ENCODE results near the gene SPON1.
"Not testable (repeated sequence)": the region's sequence is repeated elsewhere in the genome, so short reads cannot be mapped to it uniquely, and the experiment has no call there.

Gene SPON1

DNA sequence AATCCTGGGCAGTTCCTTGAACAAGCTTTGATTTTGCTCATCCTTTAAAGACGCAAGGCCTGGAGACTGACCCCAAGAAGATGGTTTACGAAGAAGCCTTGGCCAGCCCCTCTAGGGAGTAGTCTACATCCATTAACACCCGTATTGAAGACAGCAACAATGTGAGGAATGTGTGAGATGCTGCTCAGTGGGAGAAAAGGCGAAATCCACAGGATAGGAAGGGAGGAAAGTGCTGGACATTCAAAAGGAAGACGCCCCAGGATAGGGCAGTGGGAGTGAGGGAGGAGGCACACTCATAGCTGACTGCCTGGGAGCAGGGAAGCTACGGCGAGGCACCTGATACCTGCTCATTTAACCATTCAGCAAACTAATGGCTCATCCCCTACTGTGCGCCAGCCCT is 282.4 kb downstream of the SPON1 start:
- DNase-seq (ENCODE audit: low read depth in 2 of 2), result no peak

DNA sequence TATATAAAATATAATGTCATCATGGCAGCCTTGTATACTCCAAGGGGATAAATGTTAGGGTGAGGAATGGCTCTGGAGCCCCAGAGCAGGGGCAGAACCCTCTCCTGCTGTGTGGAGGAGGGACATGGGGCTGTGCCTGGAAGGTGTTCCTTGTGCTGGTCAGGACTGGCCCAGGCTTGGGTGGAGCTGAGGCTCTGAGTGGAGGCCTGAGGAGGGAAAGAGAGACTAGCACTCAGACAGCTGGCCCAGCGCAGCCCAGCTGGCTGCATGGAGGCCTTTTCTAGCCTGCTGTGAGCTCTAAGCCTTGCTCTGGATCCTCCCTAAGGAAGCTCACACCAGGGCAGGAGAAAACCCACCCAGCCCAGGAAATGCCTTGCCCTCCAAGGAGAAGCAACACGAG is 282.9 kb downstream of the SPON1 start:
- no peak for DNase-seq (ENCODE audit: low read depth in 2 of 2)

DNA sequence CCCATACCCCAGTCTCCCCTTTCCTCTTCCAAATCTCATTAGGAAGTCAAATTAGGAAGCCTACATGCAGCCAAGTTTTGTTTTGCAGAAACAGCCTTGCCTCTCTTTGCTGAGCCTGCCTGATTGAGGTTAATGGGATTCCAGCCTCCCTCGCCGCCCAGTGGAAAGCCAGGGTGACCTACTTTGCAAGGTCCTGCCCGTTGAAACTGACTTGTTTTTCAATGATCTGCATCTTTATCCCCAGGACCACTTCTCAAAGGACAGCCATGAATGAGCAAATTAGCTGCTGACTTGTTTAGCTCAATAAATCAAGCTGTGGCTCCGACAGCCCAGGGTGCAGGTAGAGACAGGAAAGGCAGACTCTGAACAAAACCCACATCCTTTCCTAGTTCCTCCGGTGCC is 286.1 kb downstream of the SPON1 start:
- no peak for DNase-seq (ENCODE audit: low read depth in 2 of 2)

DNA sequence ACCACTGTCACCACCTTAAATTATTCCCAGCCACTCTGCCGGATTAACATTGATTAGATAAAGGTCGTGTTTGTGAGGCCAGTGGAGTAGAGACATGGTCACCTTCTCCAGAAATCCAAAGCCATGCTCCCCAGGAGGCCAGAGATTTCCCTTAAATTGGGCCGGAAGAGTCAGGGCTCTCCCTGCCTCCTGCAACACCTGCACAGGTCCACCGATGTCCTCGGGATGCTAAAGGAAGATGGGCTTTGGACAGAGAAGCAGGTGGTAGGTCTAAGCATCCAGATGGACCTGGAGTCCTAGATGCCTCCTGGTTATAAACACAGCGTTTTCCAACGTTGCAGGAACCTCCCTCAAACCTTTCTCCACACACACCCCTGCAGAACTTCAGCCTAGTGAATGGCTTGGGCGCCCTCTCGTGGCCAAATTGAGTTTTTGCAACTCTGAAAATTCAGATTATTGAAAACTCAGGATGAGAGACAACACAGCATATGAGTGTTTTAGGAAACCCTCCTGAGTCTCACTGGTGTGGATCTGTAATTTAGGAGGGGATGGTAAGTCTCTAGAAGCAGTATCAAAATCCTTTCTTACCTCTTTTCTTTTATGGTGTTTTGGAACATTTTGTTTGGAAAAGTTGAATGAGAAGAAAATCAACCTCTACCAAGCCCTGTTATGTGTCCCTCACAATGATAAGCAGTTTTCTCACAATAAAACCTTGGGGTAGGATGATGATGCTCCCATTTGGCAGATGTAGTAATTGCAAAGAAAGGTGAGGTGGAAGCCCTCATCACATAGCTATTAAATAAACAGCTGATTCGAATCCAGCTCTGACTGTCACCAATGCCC is 286.8 kb downstream of the SPON1 start:
- DNase-seq (ENCODE audit: low read depth in 2 of 2), result peak; percentile 60 to 69

DNA sequence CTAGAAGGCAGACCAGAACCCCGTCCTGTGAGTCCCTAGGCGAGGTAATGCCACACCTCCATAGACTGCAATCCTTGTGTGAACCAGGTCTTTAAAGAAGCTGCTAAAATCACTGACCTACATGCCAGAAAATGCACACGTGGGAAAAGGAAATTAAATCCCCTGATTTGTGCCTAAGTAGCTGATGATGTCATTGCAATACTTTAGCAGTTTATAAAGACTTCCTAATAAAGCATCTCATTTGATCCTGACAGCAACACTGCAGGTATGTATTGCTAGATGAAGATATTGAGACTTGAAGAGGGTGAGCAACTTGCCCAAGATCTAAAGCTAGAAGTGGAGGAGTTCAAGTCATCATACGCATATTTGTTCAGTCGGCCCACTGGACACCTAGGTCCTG is 289.2 kb downstream of the SPON1 start:
- no peak for DNase-seq (ENCODE audit: low read depth in 2 of 2)

DNA sequence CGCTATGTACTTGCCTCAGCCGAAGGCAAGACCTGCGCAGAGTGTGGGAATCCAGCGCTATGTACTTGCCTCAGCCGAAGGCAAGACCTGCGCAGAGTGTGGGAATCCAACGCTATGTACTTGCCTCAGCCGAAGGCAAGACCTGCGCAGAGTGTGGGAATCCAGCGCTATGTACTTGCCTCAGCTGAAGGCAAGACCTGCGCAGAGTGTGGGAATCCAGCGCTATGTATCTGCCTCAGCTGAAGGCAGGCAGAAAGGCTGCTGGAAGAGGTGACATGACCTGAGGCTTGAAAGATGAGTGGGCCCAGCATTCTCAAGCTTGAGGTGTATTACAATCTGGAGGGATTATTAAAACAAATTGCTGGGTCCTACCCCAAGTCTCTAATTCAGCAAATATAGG is 290.0 kb downstream of the SPON1 start:
- not testable (repeated sequence) for DNase-seq (ENCODE audit: low read depth in 2 of 2)

DNA sequence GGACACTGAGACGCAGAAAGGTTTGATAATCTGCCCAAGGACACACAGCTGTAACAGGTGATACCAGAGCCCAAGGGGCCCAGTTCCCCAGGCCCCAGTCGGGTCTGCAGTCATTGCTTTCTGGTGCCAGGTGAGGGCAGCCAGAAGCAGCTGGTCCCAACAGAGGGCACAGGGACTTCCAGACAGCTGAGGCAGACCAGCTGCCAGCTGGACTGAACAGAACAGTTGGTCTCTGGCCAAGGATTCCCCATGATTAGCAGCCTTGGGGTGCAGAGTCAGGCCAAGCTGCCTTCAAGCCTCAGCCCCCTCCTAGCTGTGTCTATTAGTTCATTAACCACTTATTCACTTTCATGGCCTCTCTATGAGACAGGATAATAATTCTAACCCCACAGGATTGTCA is 290.9 kb downstream of the SPON1 start:
- no peak for DNase-seq (ENCODE audit: low read depth in 2 of 2)

DNA sequence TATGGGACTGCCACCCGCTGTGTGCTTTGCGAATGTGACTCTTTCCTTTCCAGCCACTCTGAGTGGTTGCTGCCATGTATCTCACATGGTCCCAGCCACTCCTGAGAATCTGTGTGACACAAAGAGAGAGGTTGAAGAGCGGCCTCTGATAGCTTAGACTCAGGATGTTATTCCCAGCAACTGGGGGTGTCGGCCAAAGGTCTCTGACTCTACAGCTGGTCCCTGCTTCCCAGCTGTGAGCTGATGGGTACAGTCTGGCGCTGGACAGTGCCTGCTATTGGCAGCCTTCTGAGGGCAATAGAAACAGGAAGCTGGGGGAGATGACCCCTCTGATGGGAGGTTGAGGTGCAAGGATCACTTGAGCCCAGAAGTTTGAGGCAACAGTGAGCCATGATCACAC is 291.3 kb downstream of the SPON1 start:
- no peak for DNase-seq (ENCODE audit: low read depth in 2 of 2)

DNA sequence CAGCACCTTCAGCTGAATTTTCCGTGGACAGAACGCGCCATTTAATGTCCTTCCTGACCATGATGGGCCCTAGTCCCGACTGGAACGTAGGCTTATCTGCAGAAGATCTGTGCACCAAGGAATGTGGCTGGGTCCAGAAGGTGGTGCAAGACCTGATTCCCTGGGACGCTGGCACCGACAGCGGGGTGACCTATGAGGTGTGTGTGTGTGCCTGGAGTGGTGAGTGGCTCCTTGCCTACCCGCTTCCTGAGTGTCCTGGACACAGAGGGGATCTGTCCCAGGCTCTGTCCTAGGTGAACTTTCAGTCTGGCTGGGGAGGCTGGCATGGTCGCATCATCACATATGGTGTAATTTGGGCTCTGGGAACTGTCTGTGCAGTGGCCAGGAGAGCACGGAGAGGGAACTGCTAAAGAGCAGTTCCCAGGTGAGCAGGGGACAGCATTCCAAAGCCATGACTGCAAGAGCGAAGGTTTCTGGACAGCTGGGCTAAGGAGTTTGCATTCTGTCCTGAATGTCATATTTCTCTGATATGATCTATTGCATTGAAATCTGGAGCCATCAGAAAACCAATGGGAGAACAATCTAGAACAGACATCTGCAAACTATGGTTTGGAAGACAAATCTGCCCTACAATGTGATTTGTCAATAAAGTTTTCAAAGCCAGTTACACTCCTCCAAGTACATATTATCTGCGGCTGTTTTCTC is 292.2 kb downstream of the SPON1 start:
- no peak for DNase-seq (ENCODE audit: low read depth in 2 of 2)

DNA sequence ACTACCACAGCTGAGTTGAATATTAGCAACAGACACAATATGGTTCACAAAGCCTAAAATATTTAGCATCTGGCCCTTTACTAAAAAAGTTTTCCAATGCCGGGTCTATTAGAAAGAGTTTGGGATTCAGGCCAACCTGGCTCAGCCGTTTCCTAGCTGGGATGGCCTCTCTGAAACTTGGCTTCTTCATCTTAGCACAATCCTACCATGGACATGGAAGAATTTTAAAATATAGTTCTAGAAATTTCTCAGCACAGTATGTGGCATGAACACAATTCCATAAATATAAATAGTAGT is 292.7 kb downstream of the SPON1 start:
- DNase-seq (ENCODE audit: low read depth in 2 of 2), result no peak

DNA sequence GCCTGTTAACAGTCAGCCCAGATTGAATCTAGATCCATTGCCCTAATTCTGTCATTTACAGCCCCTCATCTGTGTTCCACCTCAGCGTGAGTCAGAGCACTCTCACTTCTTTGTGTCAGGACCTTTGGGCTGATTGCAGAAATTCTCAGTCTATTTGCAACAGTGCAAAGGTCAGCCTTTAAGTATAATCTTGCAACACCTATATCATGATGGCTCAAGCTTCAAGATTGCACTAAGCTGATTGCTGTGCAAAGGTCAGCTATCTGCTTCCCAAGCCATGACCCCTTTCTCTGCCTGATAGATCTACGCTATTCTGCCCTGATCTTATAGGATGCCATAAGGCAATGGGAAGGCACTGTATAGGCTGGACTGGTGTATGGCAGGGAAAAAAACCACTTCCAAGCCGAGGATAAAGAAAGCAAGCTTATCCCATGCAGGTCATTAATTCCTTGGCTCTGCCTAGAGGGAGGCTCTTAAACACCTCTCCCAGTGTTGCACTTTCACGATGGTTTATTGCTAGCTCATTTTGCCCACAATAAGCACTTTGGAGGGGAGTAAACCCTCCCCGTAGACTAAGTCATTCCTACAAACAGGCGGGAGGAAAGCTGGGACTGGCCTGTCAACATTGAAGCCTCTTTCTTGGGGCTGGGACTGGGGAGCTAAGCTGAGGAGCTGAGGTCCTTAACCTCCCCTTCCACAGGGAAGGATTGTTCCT is 295.9 kb downstream of the SPON1 start:
- DNase-seq (ENCODE audit: low read depth in 2 of 2), result no peak

DNA sequence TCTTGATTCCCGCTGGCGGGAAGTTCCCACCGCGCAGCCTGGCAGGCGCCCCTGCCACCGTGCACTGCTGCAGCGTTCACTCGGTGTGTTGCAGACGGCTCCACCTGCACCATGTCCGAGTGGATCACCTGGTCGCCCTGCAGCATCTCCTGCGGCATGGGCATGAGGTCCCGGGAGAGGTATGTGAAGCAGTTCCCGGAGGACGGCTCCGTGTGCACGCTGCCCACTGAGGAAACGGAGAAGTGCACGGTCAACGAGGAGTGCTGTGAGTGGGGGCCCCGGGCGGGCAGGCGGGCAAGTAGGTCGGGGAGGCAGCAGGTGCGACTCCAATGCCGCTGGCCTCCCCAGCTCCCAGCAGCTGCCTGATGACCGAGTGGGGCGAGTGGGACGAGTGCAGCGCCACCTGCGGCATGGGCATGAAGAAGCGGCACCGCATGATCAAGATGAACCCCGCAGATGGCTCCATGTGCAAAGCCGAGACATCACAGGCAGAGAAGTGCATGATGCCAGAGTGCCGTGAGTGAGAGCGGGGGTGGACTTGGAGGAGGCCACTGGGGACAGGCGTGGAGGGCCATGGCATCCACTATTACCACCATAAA is 296.8 kb downstream of the SPON1 start:
- DNase-seq (ENCODE audit: low read depth in 2 of 2), result no peak

DNA sequence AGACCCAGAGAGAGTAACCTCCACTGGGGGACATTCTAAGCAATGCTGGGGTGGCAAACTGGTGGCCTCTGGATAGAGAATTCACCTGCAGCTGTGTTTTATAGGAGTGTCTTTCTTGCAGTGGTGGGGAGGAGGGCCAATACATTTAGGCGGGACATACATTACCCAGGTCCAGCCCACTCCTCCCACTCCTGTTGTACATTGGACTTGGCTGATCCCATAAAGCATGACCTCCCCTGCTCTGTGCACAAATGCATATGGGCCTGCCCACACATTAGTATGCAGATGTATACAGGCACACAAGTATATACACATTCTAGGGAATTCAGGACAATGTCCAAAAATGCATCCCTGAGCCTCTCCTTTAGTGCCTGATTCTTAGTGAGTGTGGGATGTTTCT is 297.4 kb downstream of the SPON1 start:
- DNase-seq (ENCODE audit: low read depth in 2 of 2), result no peak

DNA sequence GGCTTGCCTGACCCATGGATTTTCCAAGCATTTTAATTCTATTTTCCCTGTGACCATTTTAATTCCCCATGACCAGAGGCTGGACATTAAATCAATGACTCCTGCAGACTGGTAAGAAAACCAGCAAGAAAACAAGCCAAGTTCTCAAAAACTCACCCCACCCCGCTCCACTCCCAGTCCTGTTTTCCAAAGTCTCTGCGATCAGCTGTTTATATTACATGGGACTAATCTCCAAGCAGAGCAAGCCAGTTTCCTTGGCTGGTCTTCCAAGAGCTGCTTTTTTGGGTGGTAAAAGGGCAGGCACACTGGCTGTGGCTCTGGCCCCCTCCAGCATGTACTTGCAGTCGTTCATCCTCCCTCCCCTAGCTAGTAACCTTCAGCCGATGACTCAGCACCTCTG is 298.5 kb downstream of the SPON1 start:
- no peak for DNase-seq (ENCODE audit: low read depth in 2 of 2)

DNA sequence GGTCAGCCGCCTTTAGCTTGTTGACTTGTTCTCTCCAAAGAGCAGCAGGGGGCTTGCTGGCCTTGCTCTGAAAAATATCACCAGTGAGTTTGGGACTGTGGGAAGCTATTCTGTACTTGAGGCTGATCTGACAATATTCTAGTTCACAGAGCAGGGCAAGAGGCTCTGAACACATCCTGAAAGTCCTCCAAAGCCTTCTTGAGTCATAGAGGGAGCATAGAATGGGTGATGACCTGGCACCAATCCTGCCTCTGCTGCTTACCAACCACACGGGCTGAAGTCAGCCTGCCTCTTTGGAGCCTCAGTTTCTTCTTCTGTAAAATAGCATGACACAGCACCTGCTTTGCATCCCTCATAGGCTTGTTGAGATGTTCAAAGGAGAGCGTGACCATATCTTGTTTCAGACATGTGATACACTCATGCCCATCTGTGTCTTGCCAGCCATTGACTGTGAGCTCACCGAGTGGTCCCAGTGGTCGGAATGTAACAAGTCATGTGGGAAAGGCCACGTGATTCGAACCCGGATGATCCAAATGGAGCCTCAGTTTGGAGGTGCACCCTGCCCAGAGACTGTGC is 299.8 kb downstream of the SPON1 start:
- DNase-seq (ENCODE audit: low read depth in 2 of 2), result no peak

DNA sequence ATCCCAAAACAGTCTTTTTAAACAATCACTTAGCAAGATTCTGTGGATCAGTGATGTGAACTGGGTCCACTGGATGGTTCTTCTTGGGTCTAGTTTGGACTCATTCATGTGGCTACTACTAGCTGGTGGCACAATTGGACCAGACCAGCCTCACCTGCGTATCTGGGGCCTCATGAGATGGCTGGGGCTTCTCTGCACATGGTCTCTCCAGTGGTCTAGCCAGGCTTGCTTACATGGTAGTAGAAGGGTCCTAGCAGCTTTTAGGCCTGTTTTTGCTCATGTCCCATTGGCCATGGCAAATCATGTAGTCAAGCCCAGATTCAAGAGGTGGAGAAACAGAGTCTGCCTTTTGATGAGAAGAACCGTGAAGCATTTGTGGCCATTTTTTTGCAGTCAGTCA is 302.4 kb downstream of the SPON1 start:
- no peak for DNase-seq (ENCODE audit: low read depth in 2 of 2)

DNA sequence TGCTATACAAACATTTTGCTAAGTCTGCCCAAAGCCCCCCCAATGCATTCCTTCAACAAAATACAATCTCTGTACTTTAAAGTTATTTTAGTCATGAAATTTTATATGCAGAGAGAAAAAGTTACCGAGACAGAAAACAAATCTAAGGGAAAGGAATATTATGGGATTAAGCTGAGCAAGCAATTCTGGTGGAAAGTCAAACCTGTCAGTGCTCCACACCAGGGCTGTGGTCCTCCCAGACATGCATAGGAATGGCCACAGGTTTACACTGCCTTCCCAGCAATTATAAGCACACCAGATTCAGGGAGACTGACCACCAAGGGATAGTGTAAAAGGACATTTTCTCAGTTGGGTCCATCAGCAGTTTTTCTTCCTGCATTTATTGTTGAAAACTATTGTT is 304.1 kb downstream of the SPON1 start:
- no peak for DNase-seq (ENCODE audit: low read depth in 2 of 2)

DNA sequence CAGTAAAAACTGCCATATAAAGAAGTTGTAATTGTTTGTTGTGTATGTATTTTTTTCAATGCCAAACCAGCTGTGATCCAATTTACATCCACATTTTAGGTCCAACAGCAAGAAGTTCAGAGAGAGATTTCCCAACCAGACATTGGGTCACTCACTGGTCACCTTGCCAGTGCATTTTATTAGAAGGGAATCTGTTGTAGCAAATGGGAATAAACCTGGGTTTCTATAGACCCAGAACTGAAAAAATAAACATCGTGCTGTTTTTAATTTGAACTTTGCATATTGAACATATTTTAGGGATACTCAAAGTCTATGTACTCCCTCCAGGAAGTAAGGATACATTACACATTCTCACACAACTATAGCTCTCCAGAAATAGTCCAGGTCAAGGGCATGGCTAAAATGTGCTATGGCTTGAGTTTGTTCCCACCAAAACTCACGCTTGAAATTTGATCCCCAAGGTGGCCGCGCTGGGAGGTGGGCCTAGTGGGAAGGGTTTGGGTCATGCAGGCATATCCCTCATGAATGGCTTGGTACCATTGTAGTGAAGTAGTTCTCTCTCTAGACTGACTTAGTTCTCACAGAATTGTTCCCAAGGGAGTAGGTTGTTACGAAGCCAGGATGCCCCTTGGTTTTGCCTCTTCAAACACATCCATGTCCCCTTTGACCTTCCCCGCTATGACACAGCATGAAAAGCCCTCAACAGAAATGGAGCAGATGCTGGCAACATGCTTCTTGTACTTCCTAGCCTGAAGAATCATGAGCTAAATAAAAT is 305.5 kb downstream of the SPON1 start:
- no peak for DNase-seq (ENCODE audit: low read depth in 2 of 2)

DNA sequence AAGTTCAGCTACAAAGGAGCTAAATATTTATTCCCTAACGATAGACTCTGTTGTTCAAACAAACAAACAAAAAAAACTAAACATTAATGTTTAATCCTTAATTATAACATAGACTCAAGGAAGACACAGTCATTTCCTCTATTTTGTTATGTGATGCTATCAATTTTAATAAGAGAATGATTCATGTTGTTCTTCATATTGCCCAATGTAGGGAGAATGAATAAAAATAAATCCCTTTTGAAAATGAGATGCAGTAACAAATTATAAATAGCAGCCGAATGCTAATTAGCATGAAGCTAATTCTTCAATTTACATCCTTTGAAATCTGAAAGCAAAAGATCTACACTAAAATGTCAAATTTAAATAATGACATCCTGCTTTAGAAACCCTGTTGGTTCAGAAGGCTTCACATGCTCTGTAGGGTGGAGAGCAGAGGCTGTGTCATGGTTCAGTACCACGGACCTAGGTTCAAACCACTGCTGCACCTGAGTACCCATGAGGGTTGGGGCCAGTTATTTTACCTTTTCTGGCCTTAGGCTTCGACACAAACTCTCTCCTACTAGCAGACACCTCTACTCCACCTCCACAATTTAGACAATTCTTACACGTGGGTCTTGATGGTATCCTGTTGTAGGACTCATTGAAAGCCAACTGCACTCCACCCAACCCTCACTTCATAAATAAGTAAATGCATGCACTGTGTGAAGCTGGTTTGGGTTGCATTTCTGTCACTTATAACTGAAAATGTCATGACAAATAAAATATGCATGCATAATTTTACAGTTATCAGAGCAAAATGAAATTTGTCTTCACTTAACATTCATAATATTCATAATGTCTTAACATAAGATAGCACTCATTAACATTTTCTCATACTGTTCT is 307.4 kb downstream of the SPON1 start:
- DNase-seq (ENCODE audit: low read depth in 2 of 2), result no peak
